ENCODE measurements around the gene SPRY2. TPM values are rescaled to one million over a fixed set of nuclear protein-coding genes. Genes with fewer than 3 reads are reported as not detected.

Gene SPRY2
- total and polyA plus RNA-seq, 2 of the 8 experiments (the other 6 are each of a cell fraction or from before 2014, with no cell fraction given), result 37.7 to 37.9 TPM

GRCh38 chr13:80376554-80376953 is 35.6 kb upstream of the SPRY2 start:
- no peaks in the 10 kb centered on the region for H3K27me3 ChIP-seq (replicated peaks in 1 of 4; ENCODE audit: control insufficient read depth in 3 of 4, extremely low read depth in 1 of 4, insufficient read depth in 3 of 4, low read length in 3 of 4)
- H3K4ac ChIP-seq (replicated peaks; ENCODE audit: insufficient read length, low read depth, low read length), result no peak overlapping the region
- no peak overlapping the region for H2AK5ac ChIP-seq (ENCODE audit: low read depth, low read length)
- no peak for TF ChIP-seq NRF1 (IDR thresholded peaks at IDR 0.05; ENCODE audit: low read depth, low read length)
- no peak for TF ChIP-seq JUND (IDR thresholded peaks at IDR 0.05; ENCODE audit: low read length)
- no peak for TF ChIP-seq TAF1 (IDR thresholded peaks at IDR 0.05; ENCODE audit: low read depth, low read length)
- no peak for TF ChIP-seq ZNF274 (IDR thresholded peaks at IDR 0.05; ENCODE audit: borderline replicate concordance, extremely low read depth, low read length)
- TF ChIP-seq TBP (IDR thresholded peaks at IDR 0.05; ENCODE audit: low read depth, low read length), result no peak
- TF ChIP-seq HDAC6 (IDR thresholded peaks at IDR 0.05; ENCODE audit: low read depth, low read length), result no peak
- TF ChIP-seq SP1 (IDR thresholded peaks at IDR 0.05; ENCODE audit: low read depth, low read length), result no peak
- no peak for TF ChIP-seq BRCA1 (IDR thresholded peaks at IDR 0.05; ENCODE audit: low read depth, low read length)
- no peak for TF ChIP-seq RAD21 (IDR thresholded peaks at IDR 0.05 in 1 of 2, conservative IDR thresholded peaks at IDR 0.05 in 1 of 2; ENCODE audit: low read depth in 2 of 2, low read length in 2 of 2)
- no peak for TF ChIP-seq TEAD4 (IDR thresholded peaks at IDR 0.05; ENCODE audit: low read depth, low read length)
- no peak for TF ChIP-seq RNF2 (IDR thresholded peaks at IDR 0.05; ENCODE audit: borderline replicate concordance, low read depth, low read length, missing control alignments, poor library complexity, severe bottlenecking)
- no peak for TF ChIP-seq JUN (IDR thresholded peaks at IDR 0.05; ENCODE audit: low read depth, low read length)
- no peak overlapping the region for H3K18ac ChIP-seq (ENCODE audit: extremely low read depth, low read length)
- CTCF ChIA-PET (ENCODE audit: partially characterized antibody), result interaction anchor here (0.7 to 1.2 kb wide), 6 partner anchors 11 to 588 kb away, joined by 3 to 4 read pairs (median 3); no protein-coding TSS in a partner anchor
- H3K23ac ChIP-seq (ENCODE audit: insufficient read length), result no peak overlapping the region
- H2BK5ac ChIP-seq (ENCODE audit: low read depth, low read length), result no peak overlapping the region
- no peak overlapping the region for H3K4me3 ChIP-seq (ENCODE audit: extremely low read depth in 1 of 4, insufficient read depth in 2 of 4, low read depth in 3 of 4, low read length in 4 of 4)
- POLR2A ChIA-PET (ENCODE audit: partially characterized antibody), result no interaction called here
- H2AFZ ChIP-seq (ENCODE audit: low read length), result no peak overlapping the region
- H4K91ac ChIP-seq (replicated peaks; ENCODE audit: insufficient read length, low read length), result no peak overlapping the region
- no peak overlapping the region for H2BK20ac ChIP-seq (ENCODE audit: low read length)
- H2BK12ac ChIP-seq (ENCODE audit: low read depth, low read length), result no peak overlapping the region
- no peaks in the 10 kb centered on the region for H3K4me1 ChIP-seq (replicated peaks in 1 of 4; ENCODE audit: control insufficient read depth in 3 of 4, insufficient read depth in 4 of 4, low read length in 3 of 4)
- no peaks in the 10 kb centered on the region for H3K79me1 ChIP-seq (ENCODE audit: low read depth, low read length)
- no peaks in the 10 kb centered on the region for H3K23me2 ChIP-seq (ENCODE audit: low read depth, low read length)
- H2BK120ac ChIP-seq (replicated peaks; ENCODE audit: low read depth, low read length), result no peak overlapping the region
- no peak overlapping the region for H3K56ac ChIP-seq (replicated peaks; ENCODE audit: insufficient read length, low read depth, low read length)
- WGBS, 2 experiments (ENCODE audit: extremely low coverage in 1 of 2, insufficient coverage in 1 of 2, insufficient read length in 1 of 2, insufficient replicate concordance in 2 of 2, low coverage in 1 of 2, low lambda C conversion rate in 2 of 2, missing lambda C conversion rate in 1 of 2), result 86% methylated on average over 1 of the region's 1 CpG; no CpG with 5 or more reads in 1 of the 2 experiments
- no peak overlapping the region for H4K8ac ChIP-seq (ENCODE audit: extremely low read depth, insufficient read depth, low read length)
- no peak for FAIRE-seq
- no peaks in the 10 kb centered on the region for H3K79me2 ChIP-seq (ENCODE audit: control insufficient read depth in 1 of 2, insufficient read depth in 2 of 2, low read length in 2 of 2)
- H3K9ac ChIP-seq (replicated peaks in 1 of 4; ENCODE audit: extremely low read depth in 1 of 4, low read depth in 3 of 4, low read length in 3 of 4), result no peak overlapping the region
- H4K5ac ChIP-seq (ENCODE audit: insufficient read length, low read depth, low read length), result no peak overlapping the region
- no peaks in the 10 kb centered on the region for H4K20me1 ChIP-seq (replicated peaks in 1 of 2; ENCODE audit: control insufficient read depth in 1 of 2, insufficient read depth in 2 of 2, low read length in 2 of 2)
- H2BK15ac ChIP-seq (ENCODE audit: low read length), result no peak overlapping the region
- no peaks in the 10 kb centered on the region for H3K36me3 ChIP-seq (ENCODE audit: control insufficient read depth in 2 of 4, insufficient read depth in 4 of 4, low read length in 3 of 4)
- no peak overlapping the region for H3K4me2 ChIP-seq (ENCODE audit: insufficient read depth in 1 of 2, low read depth in 2 of 2, low read length in 2 of 2)
- H3K9me3 ChIP-seq (ENCODE audit: insufficient read depth in 2 of 2, low read depth in 1 of 2, low read length in 1 of 2), result no peaks in the 10 kb centered on the region
- H3K14ac ChIP-seq (ENCODE audit: insufficient read length), result no peak overlapping the region
- no peak overlapping the region for H3K27ac ChIP-seq (ENCODE audit: low read depth, low read length)
- no peak for DNase-seq (ENCODE audit: low read depth in 1 of 2, low spot score in 2 of 2)

All from H1 (cell line).